K562 (cell line): Measurements from ENCODE around the gene SKIDA1. TPM values are rescaled to one million over a fixed set of nuclear protein-coding genes. Genes with fewer than 3 reads are reported as not detected.

Experiments
- DIDO1 ChIP-seq: fragments of 450-650 bp; IDR thresholded peaks from 2 replicates; pipeline ENCODE4 v1.6.1; 2016; ENCODE audit warnings: low read depth, missing biosample characterization, missing genetic modification characterization
- ETS1 ChIP-seq: conservative IDR thresholded peaks from 2 replicates; pipeline ENCODE4 v1.6.1; 2011; ENCODE audit warnings: low read depth, mild to moderate bottlenecking, low read length; ENCODE audit not compliant: control insufficient read depth
- ETS2 ChIP-seq: IDR thresholded peaks from 2 replicates; pipeline ENCODE4 v1.6.1; 2016; ENCODE audit warnings: borderline replicate concordance, missing genetic modification characterization, mild to moderate bottlenecking, moderate library complexity, missing compliant biosample characterization; ENCODE audit not compliant: poor library complexity, severe bottlenecking
- NR3C1 ChIP-seq: sonication (generic); formaldehyde crosslinking; IDR thresholded peaks from 2 replicates; pipeline ENCODE4 v1.8.1; 2022; ENCODE audit warnings: missing genetic modification reagents
- RERE ChIP-seq: sonication (generic); formaldehyde crosslinking; IDR thresholded peaks from 2 replicates; pipeline ENCODE4 v1.8.0; 2023; ENCODE audit warnings: missing genetic modification reagents, mild to moderate bottlenecking, borderline replicate concordance
- STAG1 ChIP-seq: sonication (generic); formaldehyde crosslinking; IDR thresholded peaks from 2 replicates; pipeline ENCODE4 v1.5.0; 2020; ENCODE audit warnings: missing genetic modification reagents, borderline replicate concordance
- TEAD2 ChIP-seq: fragments of 450-650 bp; IDR thresholded peaks from 2 replicates; pipeline ENCODE4 v1.6.1; 2016; ENCODE audit warnings: missing genetic modification characterization, control low read depth, missing compliant biosample characterization
- ZBTB1 ChIP-seq: sonication (generic); formaldehyde crosslinking; IDR thresholded peaks from 2 replicates; pipeline ENCODE4 v1.8.1; 2023; ENCODE audit warnings: missing genetic modification reagents, low read depth, mild to moderate bottlenecking, borderline replicate concordance
- ZBTB7A ChIP-seq: IDR thresholded peaks from 2 replicates; pipeline ENCODE4 v1.6.1; 2011; ENCODE audit warnings: low read depth, mild to moderate bottlenecking, low read length, moderate library complexity, borderline replicate concordance; ENCODE audit not compliant: control insufficient read depth
- ZC3H8 ChIP-seq: fragments of 450-650 bp; IDR thresholded peaks from 2 replicates; pipeline ENCODE4 v1.6.1; 2017
- ZNF282 ChIP-seq: sonication (generic); formaldehyde crosslinking; IDR thresholded peaks from 2 replicates; pipeline ENCODE4 v1.8.1; 2023; ENCODE audit warnings: missing genetic modification reagents
- polyA plus RNA-seq, 8 experiments: library from polyadenylated mRNA; depleted of rRNA in 4 of 8; stranded (reverse) in 5 of 8; unstranded in 3 of 8; fragments of >200 nt; fragmentation: Nextera tagmentation in 2 of 8; fragmentation: Illumina TruSeq in 1 of 8; extraction: Ambion mirVana in 2 of 8; extraction: Trizol in 1 of 8; gene quantifications; 2 replicates each; pipeline versions ENCODE4 v1.2.1 to v1.2.3, GENCODE V29; 2011 to 2014; ENCODE audit warnings: inconsistent platforms in 1 of 8, missing spikeins in 1 of 8
- total RNA-seq, 7 experiments: library from RNA; depleted of rRNA in 6 of 7; stranded (reverse); fragments of >200 nt in 6 of 7; fragmentation: Illumina TruSeq in 2 of 7; extraction: Trizol in 2 of 7; gene quantifications; 2 replicates each; pipeline versions ENCODE4 v1.2.1 to v1.2.3, GENCODE V29; 2011 to 2021; ENCODE audit warnings: low replicate concordance in 1 of 7

The SKIDA1 gene
- total and polyA plus RNA-seq, 9 of the 15 experiments (the other 6 are each of a cell fraction or from before 2014, with no cell fraction given) = 0.05 to 1.1 (median 0.42) TPM

GRCh38 chr10:21496343-21497176 is 28.9 kb downstream of the SKIDA1 start (continued):
- no peak for TF ChIP-seq ETS2 (tag)
- no peak for TF ChIP-seq TEAD2 (tag)
- no peak for TF ChIP-seq STAG1 (CRISPR knock-in tag)
- no peak for TF ChIP-seq ZBTB1 (CRISPR knock-in tag)
- no peak for TF ChIP-seq ZC3H8
- TF ChIP-seq NR3C1 (CRISPR knock-in tag) = no peak
- TF ChIP-seq ZNF282 = no peak
- TF ChIP-seq ETS1 = peak; percentile 52; the same call in 1 of the 2 replicates
- no peak for TF ChIP-seq RERE
- TF ChIP-seq ZBTB7A = peak; percentile 62
- no peak for TF ChIP-seq DIDO1 (tag)
